HL-60 (cell line): ENCODE data around the gene PITX2.

Source experiments
- DNase-seq, 2 experiments: peaks; one replicate each; pipeline ENCODE4 v3.0.0-alpha.2; 2010 to 2020; ENCODE audit warnings: low read depth in 1 of 2, low spot score in 1 of 2
- H3K27ac ChIP-seq: fragments of 250-450 bp; sonication (Bioruptor Pico); replicated peaks from 2 replicates; pipeline ENCODE4 v1.5.1; 2020; ENCODE audit warnings: mild to moderate bottlenecking, moderate library complexity
- H3K27me3 ChIP-seq: fragments of 250-450 bp; sonication (Bioruptor Pico); 2 replicates; pipeline ENCODE4 v1.5.1; 2021; ENCODE audit warnings: mild to moderate bottlenecking, moderate library complexity; ENCODE audit not compliant: insufficient read depth, poor library complexity, severe bottlenecking
- H3K4me3 ChIP-seq: replicated peaks from 2 replicates; pipeline ENCODE4 v1.5.1; 2011; ENCODE audit warnings: mild to moderate bottlenecking, control low read depth, low read length; ENCODE audit not compliant: insufficient read depth
- CTCF ChIP-seq: IDR thresholded peaks from one replicate; pipeline ENCODE4 v1.5.1; 2011; ENCODE audit warnings: low read length, control low read depth, inconsistent platforms; ENCODE audit not compliant: insufficient read depth
- GABPA ChIP-seq: IDR thresholded peaks from 2 replicates; pipeline ENCODE4 v1.6.1; 2012; ENCODE audit warnings: low read depth
- POLR2AphosphoS5 ChIP-seq: IDR thresholded peaks from 2 replicates; pipeline ENCODE4 v1.6.1; 2012; ENCODE audit warnings: low read depth
- REST ChIP-seq: IDR thresholded peaks from 2 replicates; pipeline ENCODE4 v1.6.1; 2012; ENCODE audit warnings: low read depth; ENCODE audit not compliant: insufficient replicate concordance
- SPI1 ChIP-seq: IDR thresholded peaks from 2 replicates; pipeline ENCODE4 v1.6.1; 2012; ENCODE audit warnings: low read depth, mild to moderate bottlenecking, borderline replicate concordance

The PITX2 gene

GRCh38 chr4:110609044-110609750, 13.7 kb downstream of the PITX2 start:
- Histone ChIP-seq H3K27ac (no peak overlapping the region), H3K4me3 (no peak overlapping the region), H3K27me3 (peaks cover 30% of the 10 kb centered on the region)
- TF ChIP-seq CTCF (no peak), REST (no peak), SPI1 (no peak), POLR2AphosphoS5 (no peak), GABPA (no peak)
- no peak for DNase-seq

GRCh38 chr4:110605077-110605476, 17.8 kb downstream of the PITX2 start:
- no peak for TF ChIP-seq SPI1
- TF ChIP-seq POLR2AphosphoS5: no peak
- TF ChIP-seq REST: no peak
- no peak for TF ChIP-seq GABPA
- no peak for TF ChIP-seq CTCF
- Histone ChIP-seq H3K4me3 (no peak overlapping the region), H3K27me3 (peaks cover 5% of the 10 kb centered on the region), H3K27ac (no peak overlapping the region)
- no peak for DNase-seq

GRCh38 chr4:110602061-110602460, 20.8 kb downstream of the PITX2 start:
- Histone ChIP-seq H3K27ac (no peak overlapping the region), H3K4me3 (no peak overlapping the region), H3K27me3 (no peaks in the 10 kb centered on the region)
- TF ChIP-seq CTCF: no peak
- no peak for TF ChIP-seq GABPA
- TF ChIP-seq POLR2AphosphoS5: no peak
- no peak for TF ChIP-seq SPI1
- no peak for TF ChIP-seq REST
- no peak for DNase-seq
